H54 (cell line): ENCODE measurements around the gene FHOD3.
"Not testable (repeated sequence)": the region's sequence is repeated elsewhere in the genome, so short reads cannot be mapped to it uniquely, and the experiment has no call there.

Source experiments
- DNase-seq: peaks from one replicate; pipeline ENCODE4 v3.0.0; 2011; ENCODE audit warnings: low spot score, mixed read lengths; ENCODE audit not compliant: insufficient read length
- FAIRE-seq: peaks from 3 replicates; lab custom pipeline; 2011; peaks lifted over from hg19 to GRCh38; lab: Jason Lieb, UNC
- POLR2A ChIP-seq: IDR thresholded peaks from 2 replicates; pipeline ENCODE4 v1.6.1; 2011; ENCODE audit warnings: low read depth, mild to moderate bottlenecking, low read length

FHOD3 gene

DNA sequence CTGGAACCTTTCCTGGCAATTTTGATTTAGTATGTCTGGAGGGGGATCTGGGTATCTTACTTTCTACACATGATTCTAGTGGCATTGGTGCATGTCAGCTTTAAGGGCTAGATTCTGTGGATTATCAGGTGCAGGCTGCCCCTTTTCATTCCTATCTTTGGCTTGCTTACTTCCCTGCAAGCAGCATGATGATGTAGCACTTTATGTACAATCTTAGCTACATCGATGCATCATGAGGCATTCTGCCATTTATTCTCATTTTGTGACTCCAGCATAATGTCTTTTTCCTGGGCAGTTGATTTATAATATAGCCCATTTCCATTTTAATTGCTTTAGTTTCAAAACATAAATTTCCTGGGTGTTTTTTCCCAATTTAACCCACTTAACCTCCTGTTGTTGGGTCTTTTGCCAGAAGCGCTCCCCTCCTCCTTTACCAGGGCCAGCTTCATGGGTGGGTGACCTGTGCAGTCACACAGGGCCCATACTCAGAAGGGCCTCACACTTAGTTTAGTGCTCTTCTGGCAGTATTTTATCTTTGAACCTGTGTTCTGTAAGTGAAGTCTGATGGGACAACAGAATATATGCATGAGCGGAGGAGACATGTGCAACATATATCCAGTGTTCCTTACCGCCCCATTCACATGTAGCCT lies 495.2 kb downstream of the FHOD3 start:
- FAIRE-seq (no peak), DNase-seq (no peak)
- no peak for TF ChIP-seq POLR2A

GRCh38 chr18:36798738-36799473 lies 501.4 kb downstream of the FHOD3 start:
- no peak for TF ChIP-seq POLR2A
- DNase-seq (no peak), FAIRE-seq (no peak)

DNA sequence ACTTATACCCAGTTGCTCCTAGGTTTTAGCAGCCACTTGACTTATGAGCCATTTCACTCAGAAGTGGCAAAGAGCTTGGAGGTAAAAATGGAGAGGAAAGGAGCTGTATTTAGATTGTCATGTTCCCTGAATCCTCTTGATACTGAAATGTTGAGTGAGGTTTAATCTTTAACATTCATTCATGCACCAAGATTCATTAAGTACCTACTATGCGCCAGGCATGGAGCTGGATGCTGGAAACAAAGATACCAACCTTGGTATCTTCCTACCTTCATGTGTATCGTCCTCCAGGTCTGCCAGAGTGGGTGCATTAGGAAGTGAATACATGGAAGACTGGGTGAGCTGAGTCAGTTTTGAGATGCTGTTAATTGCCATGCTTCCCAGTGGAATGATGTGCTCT lies 507.6 kb downstream of the FHOD3 start:
- no peak for FAIRE-seq
- DNase-seq: no peak
- TF ChIP-seq POLR2A: no peak

GRCh38 chr18:36808681-36809080 lies 511.2 kb downstream of the FHOD3 start:
- no peak for DNase-seq
- FAIRE-seq: no peak

DNA sequence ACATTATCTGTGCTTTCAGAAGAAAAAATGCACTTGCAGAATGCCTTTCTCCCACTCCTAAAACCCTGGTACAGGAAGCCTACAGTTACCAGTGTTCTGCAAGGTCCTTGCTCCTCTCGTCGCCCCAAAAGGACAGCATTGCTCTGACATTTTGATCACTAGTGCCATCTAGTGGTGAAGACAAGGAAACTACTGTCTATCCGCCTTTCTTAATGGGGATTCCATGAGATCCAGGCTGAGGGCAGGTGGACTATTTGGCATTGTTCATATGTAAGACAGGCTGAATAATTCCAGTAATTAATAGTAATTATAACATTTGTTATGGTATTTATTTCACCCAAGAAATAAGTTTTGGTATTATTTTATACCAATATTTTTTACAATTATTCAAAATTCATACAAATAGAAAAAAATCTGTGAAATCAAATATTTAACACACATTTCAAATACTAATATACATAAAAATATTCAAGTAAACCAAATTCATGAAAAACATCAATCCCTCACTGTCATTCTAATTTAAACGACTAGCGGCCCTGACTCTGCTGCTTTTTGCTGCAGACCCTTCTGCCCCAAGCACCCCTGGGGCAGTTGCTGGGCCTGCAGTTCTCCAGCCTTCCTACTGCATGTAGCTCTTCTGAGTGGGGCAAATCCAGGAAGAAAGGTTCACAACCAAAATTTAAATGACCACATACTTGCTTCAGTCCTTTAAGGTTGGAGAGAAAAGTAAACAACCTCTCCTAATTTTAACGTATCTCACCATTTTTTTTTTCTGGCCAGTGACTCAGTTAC lies 512.3 kb downstream of the FHOD3 start:
- DNase-seq (no peak), FAIRE-seq (peak; percentile 73)
- TF ChIP-seq POLR2A: no peak

More at GRCh38 chr18:36808681-36809080, 511.2 kb downstream of the FHOD3 start:
- TF ChIP-seq POLR2A: no peak

DNA sequence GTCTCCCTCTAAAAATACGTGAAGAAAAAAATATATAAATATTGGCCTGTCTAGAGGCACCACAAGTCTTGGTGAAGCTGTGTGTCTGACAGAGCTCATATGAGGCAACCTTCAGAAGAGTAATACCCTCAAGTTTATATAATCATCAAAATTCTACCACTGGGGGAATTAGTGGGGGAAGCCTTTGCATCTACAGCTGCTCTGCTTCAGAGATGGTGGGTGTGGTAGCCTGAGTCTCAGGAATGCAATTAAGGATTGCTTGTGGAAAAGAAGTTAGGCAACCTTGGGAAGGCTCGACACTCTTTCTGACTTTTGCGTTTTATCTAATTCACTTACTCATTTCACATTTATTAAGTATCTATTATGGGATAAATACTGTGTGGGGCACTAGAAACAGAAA lies 513.9 kb downstream of the FHOD3 start:
- DNase-seq: no peak
- no peak for FAIRE-seq
- no peak for TF ChIP-seq POLR2A

DNA sequence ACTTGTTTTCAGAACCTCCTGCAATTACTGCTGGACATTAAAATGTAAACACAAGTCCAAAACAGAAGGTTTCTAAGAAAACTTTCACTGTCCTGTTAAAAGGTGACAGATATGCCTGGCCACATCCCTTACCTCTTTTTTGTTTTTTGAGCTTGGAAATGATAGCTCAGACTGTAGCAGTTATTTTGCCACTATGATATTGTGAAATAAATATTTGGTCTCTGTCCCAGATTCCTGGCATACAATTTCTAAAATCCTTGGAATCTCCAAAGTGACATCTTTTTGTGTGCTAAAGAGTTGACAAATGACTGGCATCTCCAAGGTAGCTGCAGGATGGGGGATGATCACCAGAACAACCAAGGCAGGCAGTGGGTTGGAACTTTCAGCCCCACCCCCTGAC lies 514.4 kb downstream of the FHOD3 start:
- no peak for FAIRE-seq
- DNase-seq: no peak
- TF ChIP-seq POLR2A: no peak

- DNase-seq: no peak
- TF ChIP-seq POLR2A: no peak
- no peak for FAIRE-seq
Observed at GRCh38 chr18:36812678-36813077, 515.2 kb downstream of the FHOD3 start.

DNA sequence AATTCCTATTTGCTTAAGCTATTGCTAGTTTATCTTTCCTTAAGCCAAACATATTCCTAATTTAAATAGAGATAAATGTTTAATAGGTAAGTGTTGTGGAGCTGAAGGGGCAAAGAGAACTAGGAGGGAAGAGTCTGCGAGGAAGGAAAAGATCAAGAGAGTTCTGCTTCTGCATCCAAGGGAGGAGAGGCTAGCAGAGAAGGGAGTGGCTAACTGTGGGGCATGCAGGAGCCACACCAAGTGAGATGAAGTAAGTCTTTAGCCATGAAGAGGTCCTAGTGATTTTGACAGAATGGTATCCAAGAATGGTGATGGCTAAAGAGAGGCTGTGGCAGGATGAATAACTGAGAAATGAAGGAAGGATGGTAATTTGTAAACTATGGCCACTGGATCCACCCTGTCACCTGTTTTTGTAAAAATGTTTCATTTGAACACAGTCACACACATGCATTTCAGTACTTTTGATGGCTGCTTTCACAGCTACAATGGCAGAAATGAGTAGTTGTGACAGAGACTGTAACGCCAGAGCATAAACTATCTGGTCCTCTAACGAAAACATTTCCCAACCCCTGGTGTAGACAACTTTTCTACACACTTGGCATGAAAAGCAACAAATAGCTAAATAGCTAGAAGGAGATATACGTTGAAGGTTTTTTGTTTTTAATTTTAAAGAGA lies 515.7 kb downstream of the FHOD3 start:
- FAIRE-seq: no peak
- DNase-seq: no peak
- TF ChIP-seq POLR2A: no peak

DNA sequence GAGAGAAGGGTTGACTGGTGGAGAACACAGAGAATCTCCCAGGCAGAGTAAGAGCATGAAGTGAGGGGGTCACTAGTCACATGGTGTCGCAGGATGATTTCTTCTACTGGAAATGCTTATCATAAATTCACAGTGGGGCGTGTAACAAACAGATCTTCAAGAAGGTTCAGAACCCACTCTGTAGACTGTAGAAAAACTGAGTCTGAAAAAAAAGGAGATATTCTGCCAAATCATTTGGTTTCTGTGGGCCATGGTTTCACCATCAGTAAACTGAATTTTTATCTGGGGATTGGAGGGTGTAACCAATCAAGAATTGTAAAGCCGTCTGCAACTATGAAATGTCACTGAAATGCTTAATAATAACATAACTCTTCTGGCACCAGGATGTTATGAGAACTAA lies 516.3 kb downstream of the FHOD3 start:
- no peak for TF ChIP-seq POLR2A
- DNase-seq: no peak
- FAIRE-seq: no peak

GRCh38 chr18:36814994-36815393 lies 517.5 kb downstream of the FHOD3 start:
- FAIRE-seq (no peak), DNase-seq (no peak)
- no peak for TF ChIP-seq POLR2A

- DNase-seq, FAIRE-seq: not testable (repeated sequence)
Observed at GRCh38 chr18:36816096-36816495, 518.6 kb downstream of the FHOD3 start.

GRCh38 chr18:36817039-36817438 lies 519.5 kb downstream of the FHOD3 start:
- no peak for TF ChIP-seq POLR2A
- FAIRE-seq (no peak), DNase-seq (no peak)

- DNase-seq (no peak), FAIRE-seq (no peak)
- TF ChIP-seq POLR2A: no peak
Observed at GRCh38 chr18:36818652-36819051, 521.1 kb downstream of the FHOD3 start.
